ENCODE results near the gene CSNK1A1.
"Not testable (repeated sequence)": the region's sequence is repeated elsewhere in the genome, so short reads cannot be mapped to it uniquely, and the experiment has no call there.

Gene CSNK1A1

GRCh38 chr5:149572170-149572569 is 20.9 kb upstream of the CSNK1A1 start:
- DNase-seq = no peak

DNA sequence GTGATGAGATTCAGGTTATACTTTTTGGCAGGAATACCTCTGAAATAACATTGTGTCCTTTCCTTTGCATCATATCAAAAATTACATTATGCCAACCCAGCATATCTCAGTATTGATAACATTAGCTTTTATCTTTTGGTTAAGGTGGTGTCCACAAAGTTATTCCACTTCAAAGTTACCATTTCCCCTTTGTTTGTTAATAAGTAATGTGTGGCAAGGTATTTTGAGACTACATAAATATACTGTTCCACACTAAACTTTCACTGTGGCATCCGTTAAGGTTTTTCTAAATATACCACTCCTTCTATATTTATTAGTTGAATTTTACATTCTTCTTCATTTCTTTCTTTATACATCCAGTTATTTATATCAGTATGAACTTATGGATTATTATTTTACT is 16.0 kb upstream of the CSNK1A1 start:
- DNase-seq = no peak

GRCh38 chr5:149564542-149565140 is 13.4 kb upstream of the CSNK1A1 start:
- not testable (repeated sequence) for DNase-seq

- no peak for DNase-seq
Observed at GRCh38 chr5:149563466-149563865, 12.2 kb upstream of the CSNK1A1 start.

DNA sequence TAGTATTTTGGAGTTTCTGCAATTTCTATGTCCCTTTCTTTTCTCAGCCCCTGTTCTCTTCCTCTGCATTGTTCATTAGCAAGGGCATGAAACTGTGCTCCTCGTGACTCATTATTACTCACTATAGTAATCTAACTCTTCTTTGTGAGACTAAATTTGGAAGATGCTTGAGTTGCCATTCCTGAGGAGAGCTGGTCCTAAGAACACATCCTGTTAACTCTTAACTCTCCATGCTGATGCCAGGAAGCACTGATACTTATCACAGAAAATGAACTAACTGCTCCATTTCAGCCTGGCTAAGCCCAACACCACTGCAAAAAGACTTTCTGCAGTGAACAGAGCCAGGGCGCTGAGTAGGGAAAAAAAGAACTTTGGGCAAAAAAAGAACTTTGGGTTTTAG is 10.6 kb upstream of the CSNK1A1 start:
- no peak for DNase-seq

DNA sequence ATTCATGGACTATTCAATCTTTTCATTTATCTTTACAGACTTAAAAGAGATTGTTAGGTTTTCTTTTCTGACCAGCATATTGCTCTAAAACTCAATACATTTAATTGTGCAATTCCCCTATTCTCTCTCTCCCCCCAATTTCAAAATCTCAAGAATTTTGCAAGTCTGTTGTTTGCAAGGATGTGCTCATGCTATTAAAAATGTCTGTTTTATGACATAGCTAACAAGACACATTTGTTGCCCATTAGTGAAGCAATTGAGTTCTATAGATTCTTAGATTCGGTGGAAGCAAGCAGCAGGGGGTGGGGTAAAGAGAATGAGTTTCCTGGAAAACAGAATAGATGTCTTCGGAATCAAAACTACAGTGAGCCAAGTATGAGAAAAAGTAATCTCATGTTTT is 8.5 kb upstream of the CSNK1A1 start:
- DNase-seq = no peak

GRCh38 chr5:149552553-149553160 is 1.4 kb upstream of the CSNK1A1 start:
- DNase-seq = no peak

DNA sequence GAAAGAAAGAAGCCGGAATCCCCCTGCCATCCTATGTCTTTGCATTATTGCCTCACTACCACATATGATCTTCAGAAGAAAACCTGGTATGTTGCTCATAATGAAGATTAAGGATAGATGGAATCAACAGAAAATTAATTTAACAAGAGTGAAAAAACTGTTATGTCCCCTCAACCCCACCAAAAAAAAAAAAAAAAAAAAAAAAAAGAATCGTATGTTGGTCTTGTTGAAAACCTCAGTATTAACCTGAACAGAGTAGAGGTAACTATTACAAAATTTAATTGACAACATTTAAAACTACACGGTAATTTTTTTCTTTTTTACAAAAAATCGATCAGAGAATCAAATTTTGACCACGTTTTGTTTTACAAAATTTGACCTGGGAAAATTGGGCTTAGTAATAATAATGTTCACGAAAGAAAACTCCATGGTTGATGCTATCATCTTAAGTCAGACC is 827 bp upstream of the CSNK1A1 start:
- DNase-seq = no peak

- peak; percentile 11 for DNase-seq
Observed at GRCh38 chr5:149550594-149551226, 529 bp downstream of the CSNK1A1 start.

DNA sequence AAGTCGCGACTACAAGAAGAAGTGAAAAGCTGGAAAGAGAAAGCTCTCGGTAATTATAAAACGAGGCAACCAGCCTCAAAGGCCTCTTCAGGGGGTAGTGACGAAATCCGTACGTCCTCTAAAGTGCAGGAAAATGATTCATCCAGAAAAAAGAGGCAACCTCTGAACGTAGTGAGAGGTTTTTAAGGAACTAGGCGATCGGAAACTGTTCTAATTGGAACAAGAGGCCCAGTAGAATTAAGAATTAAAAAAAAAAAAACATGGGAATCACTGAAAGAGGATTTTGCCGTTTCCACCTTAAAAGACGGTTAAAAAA is 1.0 kb downstream of the CSNK1A1 start:
- no peak for DNase-seq

DNA sequence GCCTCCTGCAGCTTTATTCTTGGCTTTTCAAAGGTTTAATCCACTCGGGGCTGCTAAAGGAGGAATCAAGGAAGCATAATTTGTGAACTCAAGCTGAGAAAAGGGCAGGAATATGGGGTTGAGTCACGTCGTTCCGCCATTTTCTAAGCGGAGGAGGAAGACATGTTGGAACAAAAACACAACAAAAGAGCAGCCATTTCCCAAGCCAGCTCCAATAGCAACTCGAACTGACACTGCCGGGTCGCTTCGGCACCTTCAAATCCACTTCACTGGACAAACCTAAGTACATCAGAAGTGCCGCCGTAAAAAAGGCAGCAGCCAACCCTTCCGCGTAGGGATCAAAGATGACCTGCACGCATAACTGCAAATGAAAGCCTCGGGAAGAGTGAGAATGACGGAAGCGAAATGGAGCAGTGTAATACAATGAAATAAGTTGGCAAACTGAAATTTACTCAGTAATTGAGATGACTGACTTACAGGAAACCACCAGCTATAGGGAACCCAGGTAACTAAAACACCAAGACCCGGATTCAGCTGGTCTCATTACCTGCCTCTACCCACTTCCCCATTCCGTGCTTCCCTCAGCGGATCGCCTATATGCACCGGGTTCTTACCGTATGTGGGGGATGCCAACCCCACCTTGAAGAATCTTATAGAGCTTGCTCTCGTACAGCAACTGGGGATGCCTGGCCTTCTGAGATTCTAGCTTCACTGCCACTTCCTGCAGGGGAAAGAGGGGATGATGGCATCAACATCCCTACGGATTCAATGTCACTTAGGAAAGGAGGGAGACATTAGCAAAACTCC is 1.6 kb downstream of the CSNK1A1 start:
- DNase-seq = no peak

DNA sequence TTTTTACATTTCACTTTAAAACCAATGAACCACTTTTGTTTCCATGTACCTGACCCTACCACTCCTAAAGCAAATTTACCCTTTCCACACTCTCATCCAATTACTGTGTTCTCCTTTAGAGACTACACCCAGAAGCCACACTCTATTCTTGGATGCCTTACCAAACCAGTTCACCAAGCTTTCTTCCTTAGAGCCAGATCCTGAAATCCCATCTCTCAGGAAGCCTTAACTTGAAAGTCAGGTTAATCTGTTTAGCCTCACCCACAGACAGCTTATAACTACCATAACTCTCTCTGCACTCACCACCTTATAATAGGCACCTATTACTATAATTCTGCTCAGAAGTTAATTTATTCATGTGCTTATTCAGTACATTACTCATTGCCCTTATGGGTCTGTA is 4.3 kb downstream of the CSNK1A1 start:
- no peak for DNase-seq

- no peak for DNase-seq
Observed at GRCh38 chr5:149545327-149545726, 5.9 kb downstream of the CSNK1A1 start.

- no peak for DNase-seq
Observed at GRCh38 chr5:149544028-149544420, 7.2 kb downstream of the CSNK1A1 start.

DNA sequence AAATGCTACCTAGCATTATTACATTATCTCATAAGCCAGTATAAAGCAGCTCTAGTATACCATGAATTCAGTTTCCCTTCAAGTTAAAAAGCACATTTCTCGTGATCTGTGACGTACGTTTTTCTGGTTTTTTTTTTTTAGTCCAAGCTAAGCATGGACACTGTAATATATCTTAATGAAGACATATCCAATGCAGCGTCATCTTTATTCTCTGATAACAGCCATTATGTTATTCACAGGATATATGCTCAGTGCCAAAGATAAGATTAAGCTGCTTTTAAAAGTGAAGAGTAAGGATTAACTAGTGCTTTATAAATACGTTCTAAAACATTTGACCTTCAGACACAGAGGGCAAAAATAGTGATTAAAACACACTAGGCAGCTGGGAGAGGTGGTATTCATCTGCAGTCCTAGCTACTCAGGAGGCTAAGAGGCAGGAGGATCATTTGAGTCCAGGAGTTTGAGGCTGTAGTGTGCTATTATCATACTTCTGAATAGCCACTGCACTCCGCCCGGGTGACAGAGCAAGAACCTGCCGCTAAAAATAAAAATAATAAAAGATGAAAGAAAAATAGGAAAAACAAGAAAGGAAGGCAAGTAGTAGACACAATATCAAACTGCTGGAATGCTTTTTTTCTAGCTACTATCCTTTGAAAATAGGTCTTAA is 7.7 kb downstream of the CSNK1A1 start:
- DNase-seq = no peak

DNA sequence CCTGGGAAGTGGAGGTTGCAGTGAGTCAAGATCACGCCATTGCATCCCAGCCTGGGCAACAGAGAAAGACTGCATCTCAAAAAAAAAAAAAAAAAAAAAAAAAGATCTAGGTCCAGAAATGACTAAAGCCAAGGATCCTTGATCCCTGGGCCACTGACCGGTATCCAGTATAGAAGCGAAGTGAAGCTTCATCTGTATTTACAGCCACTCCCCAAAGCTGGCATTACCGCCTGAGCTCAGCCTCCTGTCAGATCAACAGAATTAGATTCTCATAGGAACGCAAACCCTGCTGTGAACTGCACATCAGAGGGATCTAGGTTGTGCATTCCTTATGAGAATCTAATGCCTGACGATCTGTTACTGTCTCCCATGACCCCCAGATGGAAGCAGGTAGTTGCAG is 9.3 kb downstream of the CSNK1A1 start:
- DNase-seq = no peak

DNA sequence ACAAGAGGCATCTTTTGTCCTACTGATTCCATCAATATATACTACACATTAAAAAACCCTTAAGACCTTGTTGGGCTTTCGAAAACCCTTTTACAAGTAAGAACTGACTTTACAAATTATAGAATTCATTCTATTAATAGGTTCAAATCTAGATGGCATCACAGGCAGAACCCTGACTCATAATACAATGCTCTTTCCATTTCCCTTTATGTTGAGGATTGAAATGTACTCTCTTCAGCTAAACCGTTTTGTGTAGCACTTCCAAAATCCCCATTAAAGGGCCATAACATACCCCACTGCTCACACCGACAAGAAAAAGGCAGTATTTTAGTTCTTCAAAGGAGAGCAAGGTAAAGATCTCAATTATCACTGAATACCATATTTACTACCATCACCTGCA is 11.2 kb downstream of the CSNK1A1 start:
- no peak for DNase-seq

DNA sequence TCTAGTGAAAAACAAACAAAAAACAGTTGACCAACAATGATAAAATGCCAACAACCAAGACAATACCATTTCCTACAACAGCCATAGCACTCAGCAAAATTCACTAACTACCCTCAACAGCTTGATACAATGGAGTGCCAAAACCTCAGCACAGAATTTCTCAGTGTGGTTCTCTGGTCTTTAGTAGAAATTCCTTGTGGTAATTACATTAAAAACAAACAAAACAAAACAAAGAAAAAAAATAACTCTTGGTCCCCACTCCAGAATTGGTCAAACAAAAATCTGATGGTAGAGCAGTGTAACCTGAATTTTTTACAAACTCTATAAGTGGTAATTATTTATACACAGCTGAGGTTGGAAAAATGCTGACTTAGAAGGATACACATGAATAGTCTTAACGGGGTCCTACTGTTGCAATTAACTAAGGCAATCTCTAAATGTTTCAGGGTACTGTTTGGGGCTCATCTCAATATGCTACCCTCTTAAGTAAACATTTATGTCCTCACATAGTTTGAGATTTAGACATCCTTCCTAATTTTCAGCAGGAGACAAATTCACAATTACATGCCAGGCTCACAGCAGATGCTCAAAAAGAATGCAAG is 13.8 kb downstream of the CSNK1A1 start:
- no peak for DNase-seq

GRCh38 chr5:149535787-149536186 is 15.5 kb downstream of the CSNK1A1 start:
- DNase-seq = not testable (repeated sequence)

- no peak for DNase-seq
Observed at GRCh38 chr5:149532413-149532812, 18.8 kb downstream of the CSNK1A1 start.

GRCh38 chr5:149529463-149529862 is 21.8 kb downstream of the CSNK1A1 start:
- no peak for DNase-seq

GRCh38 chr5:149528281-149529060 is 22.8 kb downstream of the CSNK1A1 start:
- no peak for DNase-seq

Data from activated T-cell treated with anti-CD3 and anti-CD28 coated beads for 4 hours (primary cell).